Stimulated activated naive CD4-positive, alpha-beta T cell treated with Interleukin-2 at 50 U/mL for 16 hours (primary cell): Measurements from ENCODE around the gene CGB5.

ENCODE experiments used
- DNase-seq: peaks from one replicate; lab custom pipeline; 2025; lab: John Stamatoyannopoulos, UW

Gene CGB5

GRCh38 chr19:49086296-49086695, 42.6 kb downstream of the CGB5 start:
- DNase-seq = no peak

DNA sequence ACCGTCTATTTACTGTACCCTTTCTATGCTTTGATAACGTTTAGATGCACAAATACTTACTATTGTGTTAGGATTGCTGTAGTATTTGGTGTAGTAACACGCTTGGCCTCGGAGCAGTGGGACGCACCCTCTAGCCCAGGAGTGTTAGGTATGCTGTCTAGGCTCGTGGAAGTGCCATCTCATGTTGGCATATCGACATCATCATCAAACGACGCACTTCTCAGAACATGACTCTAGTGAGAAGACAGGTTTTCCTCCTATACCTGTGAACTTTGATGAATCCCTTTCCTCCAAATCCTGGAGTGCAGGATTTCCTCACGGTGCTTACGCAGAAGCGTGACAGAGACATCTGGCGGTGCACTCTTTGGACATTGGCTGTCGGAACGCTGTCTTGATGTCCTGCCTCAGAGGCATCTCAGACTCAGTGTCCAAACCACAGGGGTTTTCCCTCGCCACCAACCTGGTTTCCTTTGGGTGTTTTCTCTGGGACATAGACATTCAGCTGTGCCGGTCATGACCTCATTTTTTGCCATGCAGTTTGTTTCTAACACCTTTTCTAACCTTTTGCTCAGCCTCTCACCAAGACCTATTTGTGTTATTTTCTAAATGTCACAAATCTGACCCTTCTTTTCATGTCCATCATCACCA, 47.9 kb downstream of the CGB5 start:
- no peak for DNase-seq

GRCh38 chr19:49092686-49093085, 49.0 kb downstream of the CGB5 start:
- no peak for DNase-seq
